ENCODE data around the gene CALHM5. TPM values are rescaled to one million over a fixed set of nuclear protein-coding genes. Genes with fewer than 3 reads are reported as not detected.

Gene CALHM5
- total and polyA plus RNA-seq, 3 donors from 2014 or later: 1.5 to 2.0 (median 2.0) TPM

DNA sequence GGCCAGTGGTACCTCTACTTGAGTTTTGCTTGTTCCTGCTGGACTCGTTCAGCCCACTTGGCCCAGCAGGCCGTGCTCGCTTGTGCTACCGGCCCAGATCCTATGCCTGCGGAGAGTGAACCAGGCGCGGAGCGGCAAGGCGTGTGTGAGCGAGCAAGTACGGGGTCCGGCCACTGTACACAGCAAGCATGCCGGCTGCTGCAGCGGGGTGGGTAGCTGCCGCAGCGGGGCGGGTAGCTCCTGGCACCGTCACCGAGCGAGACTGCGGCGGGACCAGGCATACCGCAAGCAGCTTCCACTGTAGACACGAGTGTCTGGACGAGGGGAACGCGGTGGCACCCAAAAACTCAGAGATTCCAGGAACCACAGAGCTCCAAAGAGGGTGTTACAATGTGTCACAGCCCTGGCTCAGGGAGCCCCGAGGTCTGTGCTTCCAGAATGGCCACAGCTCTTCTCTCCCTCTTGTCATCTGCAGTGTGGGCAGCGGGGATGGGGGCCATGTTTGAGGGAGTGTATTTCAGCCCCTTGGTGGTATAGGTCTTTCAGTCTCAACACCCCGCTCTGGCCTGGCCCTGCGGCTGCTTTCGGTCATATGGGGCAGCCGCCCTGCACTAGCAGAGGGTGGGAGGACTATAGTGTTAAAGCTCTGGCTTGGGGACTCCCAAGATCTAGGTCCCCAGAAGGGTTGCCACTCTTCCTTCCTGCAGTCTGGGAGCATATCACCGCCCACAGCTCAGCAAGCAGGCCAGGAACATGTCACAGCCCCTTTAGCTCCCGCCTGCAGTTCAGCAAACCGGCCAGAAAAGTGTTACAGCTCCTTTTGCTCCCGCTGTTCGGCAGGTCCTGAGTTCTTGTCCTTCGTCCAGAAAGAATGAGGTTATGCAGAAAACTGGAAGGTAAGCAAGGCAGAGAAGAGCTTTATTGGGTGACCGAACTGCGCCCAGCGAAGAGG, 53.8 kb downstream of the CALHM5 start:
- peak; percentile 27 for DNase-seq
- Histone ChIP-seq H3K36me3 (ENCODE audit: low read depth, missing control alignments) (no peaks in the 10 kb centered on the region), H3K9me3 (no peaks in the 10 kb centered on the region), H3K27ac (no peak overlapping the region), H3K4me1 (peaks cover 6% of the 10 kb centered on the region), H3K27me3 (no peaks in the 10 kb centered on the region), H3K4me3 (peak overlapping the region; percentile 1 to 29)
- intact Hi-C loops (cut with DNase I; ENCODE audit: low total_unique reads): no loop called here
- TF ChIP-seq, protein P1, sequence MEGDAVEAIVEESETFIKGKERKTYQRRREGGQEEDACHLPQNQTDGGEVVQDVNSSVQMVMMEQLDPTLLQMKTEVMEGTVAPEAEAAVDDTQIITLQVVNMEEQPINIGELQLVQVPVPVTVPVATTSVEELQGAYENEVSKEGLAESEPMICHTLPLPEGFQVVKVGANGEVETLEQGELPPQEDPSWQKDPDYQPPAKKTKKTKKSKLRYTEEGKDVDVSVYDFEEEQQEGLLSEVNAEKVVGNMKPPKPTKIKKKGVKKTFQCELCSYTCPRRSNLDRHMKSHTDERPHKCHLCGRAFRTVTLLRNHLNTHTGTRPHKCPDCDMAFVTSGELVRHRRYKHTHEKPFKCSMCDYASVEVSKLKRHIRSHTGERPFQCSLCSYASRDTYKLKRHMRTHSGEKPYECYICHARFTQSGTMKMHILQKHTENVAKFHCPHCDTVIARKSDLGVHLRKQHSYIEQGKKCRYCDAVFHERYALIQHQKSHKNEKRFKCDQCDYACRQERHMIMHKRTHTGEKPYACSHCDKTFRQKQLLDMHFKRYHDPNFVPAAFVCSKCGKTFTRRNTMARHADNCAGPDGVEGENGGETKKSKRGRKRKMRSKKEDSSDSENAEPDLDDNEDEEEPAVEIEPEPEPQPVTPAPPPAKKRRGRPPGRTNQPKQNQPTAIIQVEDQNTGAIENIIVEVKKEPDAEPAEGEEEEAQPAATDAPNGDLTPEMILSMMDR (IDR thresholded peaks at IDR 0.05): no peak
- no peak for TF ChIP-seq POLR2A (IDR thresholded peaks at IDR 0.05)
- WGBS, 2 donors: 19 to 46% methylated on average over 6 to 42 of the region's 42 CpGs

- H3K27me3 ChIP-seq: no peaks in the 10 kb centered on the region
- intact Hi-C loops (cut with DNase I; ENCODE audit: low total_unique reads): no loop called here
- TF ChIP-seq, protein P1 (IDR thresholded peaks at IDR 0.05): no peak
- TF ChIP-seq POLR2A (IDR thresholded peaks at IDR 0.05): no peak
- H3K4me1 ChIP-seq: peaks cover 14% of the 10 kb centered on the region
- H3K4me3 ChIP-seq: no peak overlapping the region
- DNase-seq: no peak
- H3K36me3 ChIP-seq (ENCODE audit: low read depth, missing control alignments): no peaks in the 10 kb centered on the region
- H3K27ac ChIP-seq: no peak overlapping the region
- H3K9me3 ChIP-seq: no peaks in the 10 kb centered on the region
Measured at GRCh38 chr6:116568111-116568510, 56.7 kb downstream of the CALHM5 start.

DNA sequence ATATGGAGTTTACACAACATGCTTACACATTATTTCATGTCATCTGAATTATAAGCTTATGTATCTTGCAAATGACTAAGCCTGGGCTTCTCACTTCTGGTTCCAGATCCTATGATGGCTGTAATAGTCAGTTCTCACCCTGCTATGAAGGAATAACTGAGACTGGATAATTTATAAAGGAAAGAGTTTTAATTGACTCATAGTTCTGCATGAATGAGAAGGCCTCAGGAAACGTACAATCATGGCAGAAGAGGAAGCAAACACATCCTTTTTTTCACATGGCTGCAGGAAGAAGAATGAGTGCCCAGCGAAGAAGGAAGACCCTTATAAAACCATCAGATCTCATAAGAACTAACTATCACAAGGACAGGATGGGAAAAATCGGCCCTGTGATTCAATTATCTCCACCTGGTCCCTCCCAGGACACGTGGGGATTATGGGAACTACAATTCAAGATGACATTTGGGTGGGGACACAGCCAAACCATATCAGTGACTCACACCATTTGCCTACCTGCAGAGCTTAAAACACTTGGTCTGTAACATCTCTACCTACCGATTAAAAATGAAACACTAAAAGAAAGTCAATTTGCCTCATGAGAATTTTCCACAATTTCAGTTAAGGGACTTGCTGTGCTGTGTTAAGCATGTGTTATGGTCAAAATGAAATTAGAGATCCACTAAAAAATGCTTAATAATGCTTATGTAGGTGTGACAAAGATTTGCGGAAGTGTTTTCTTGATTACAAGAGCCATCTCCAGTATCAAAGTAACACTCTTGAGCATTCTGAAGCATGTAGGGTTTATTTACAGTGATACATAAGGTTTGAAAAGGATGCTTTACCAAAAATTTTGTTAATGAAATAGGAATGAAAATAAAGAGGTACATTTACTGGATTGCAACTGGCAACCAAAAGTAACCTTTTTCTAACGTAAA, 57.6 kb downstream of the CALHM5 start:
- H3K36me3 ChIP-seq (ENCODE audit: low read depth, missing control alignments): no peaks in the 10 kb centered on the region
- intact Hi-C loops (cut with DNase I; ENCODE audit: low total_unique reads): no loop called here
- H3K9me3 ChIP-seq: no peaks in the 10 kb centered on the region
- TF ChIP-seq, protein P1 (IDR thresholded peaks at IDR 0.05): no peak
- TF ChIP-seq POLR2A (IDR thresholded peaks at IDR 0.05): no peak
- no peak overlapping the region for H3K4me3 ChIP-seq
- H3K27ac ChIP-seq: no peak overlapping the region
- no peaks in the 10 kb centered on the region for H3K27me3 ChIP-seq
- peaks cover 14% of the 10 kb centered on the region for H3K4me1 ChIP-seq
- DNase-seq: no peak
- WGBS, 2 donors: 54 to 65% methylated on average over 7 of the region's 7 CpGs

GRCh38 chr6:116570856-116571682, 59.6 kb downstream of the CALHM5 start, which contains the start of gene RWDD1:
RWDD1 (plus strand) TSS chr6:116571504; CDS start chr6:116571583, 79 bp downstream.
- TF ChIP-seq POLR2A (IDR thresholded peaks at IDR 0.05): peak; percentile 32
- TF ChIP-seq, protein P1 (IDR thresholded peaks at IDR 0.05): peak in 2 of 3 experiments; percentile 25 to 37
- H3K36me3 ChIP-seq (ENCODE audit: low read depth, missing control alignments): no peaks in the 10 kb centered on the region
- intact Hi-C loops (cut with DNase I; ENCODE audit: low total_unique reads): no loop called here
- peak within 1 kb of the TSS; percentile 79 to 80 for H3K4me3 ChIP-seq
- H3K27me3 ChIP-seq: no peaks in the 10 kb centered on the region
- WGBS, 2 donors: 0 to 1% methylated on average over 36 to 60 of the region's 62 CpGs
- peak within 1 kb of the TSS; percentile 37 to 83 for H3K27ac ChIP-seq
- H3K4me1 ChIP-seq: peaks cover 14% of the 10 kb centered on the region
- H3K9me3 ChIP-seq: no peaks in the 10 kb centered on the region
- peak; percentile 99 for DNase-seq
